HG03097 (cell line): Measurements from ENCODE around the gene PPOX.

Experiments used
- ATAC-seq: cut with Tn5 transposase; IDR thresholded peaks from one replicate; pipeline ENCODE4 v1.9.1; 2021; ENCODE audit not compliant: unreplicated experiment, low FRiP score

PPOX gene

GRCh38 chr1:161173711-161174110, 7.5 kb downstream of the PPOX start:
- no peak for ATAC-seq

GRCh38 chr1:161174911-161175310, 8.7 kb downstream of the PPOX start:
- ATAC-seq, result no peak

- no peak for ATAC-seq
These were observed 9.7 kb downstream of the PPOX start for GRCh38 chr1:161175771-161176453.

GRCh38 chr1:161176468-161177111, 10.4 kb downstream of the PPOX start:
- ATAC-seq, result peak; percentile 14

GRCh38 chr1:161177112-161177935, 11.1 kb downstream of the PPOX start, which contains the start of gene B4GALT3:
B4GALT3 (minus strand) TSS chr1:161177507; CDS start chr1:161176060, 1,447 bp downstream.
- ATAC-seq, result peak; percentile 76

GRCh38 chr1:161177936-161178244, 11.7 kb downstream of the PPOX start:
- ATAC-seq, result no peak

- no peak for ATAC-seq
These were observed 13.5 kb downstream of the PPOX start for GRCh38 chr1:161179698-161180097.

- no peak for ATAC-seq
These were observed 14.4 kb downstream of the PPOX start for GRCh38 chr1:161180639-161181038.

GRCh38 chr1:161182214-161182613, 16.0 kb downstream of the PPOX start:
- ATAC-seq, result no peak

GRCh38 chr1:161185282-161185682, 19.1 kb downstream of the PPOX start:
- ATAC-seq, result peak; percentile 49

GRCh38 chr1:161185732-161186311, 19.6 kb downstream of the PPOX start:
- ATAC-seq, result peak; percentile 21

GRCh38 chr1:161187311-161187710, 21.1 kb downstream of the PPOX start:
- ATAC-seq, result no peak

- ATAC-seq, result no peak
These were observed 22.2 kb downstream of the PPOX start for GRCh38 chr1:161188381-161188780.

GRCh38 chr1:161189036-161189435, 22.8 kb downstream of the PPOX start:
- ATAC-seq, result no peak

- no peak for ATAC-seq
These were observed 24.8 kb downstream of the PPOX start for GRCh38 chr1:161190962-161191521.

GRCh38 chr1:161191971-161192370, 25.7 kb downstream of the PPOX start:
- no peak for ATAC-seq

- ATAC-seq, result peak; percentile 48
These were observed 26.5 kb downstream of the PPOX start for GRCh38 chr1:161192476-161193465.

GRCh38 chr1:161193561-161194235, 27.5 kb downstream of the PPOX start:
- no peak for ATAC-seq

GRCh38 chr1:161195171-161195570, 28.9 kb downstream of the PPOX start:
- ATAC-seq, result no peak
